HG03439 (cell line): Measurements from ENCODE around the gene LIPK.
"Not testable (repeated sequence)": the region's sequence is repeated elsewhere in the genome, so short reads cannot be mapped to it uniquely, and the experiment has no call there.

Experiments
- ATAC-seq: cut with Tn5 transposase; IDR thresholded peaks from one replicate; pipeline ENCODE4 v1.9.1; 2021; ENCODE audit warnings: mild to moderate bottlenecking, moderate library complexity; ENCODE audit not compliant: unreplicated experiment

Gene LIPK

DNA sequence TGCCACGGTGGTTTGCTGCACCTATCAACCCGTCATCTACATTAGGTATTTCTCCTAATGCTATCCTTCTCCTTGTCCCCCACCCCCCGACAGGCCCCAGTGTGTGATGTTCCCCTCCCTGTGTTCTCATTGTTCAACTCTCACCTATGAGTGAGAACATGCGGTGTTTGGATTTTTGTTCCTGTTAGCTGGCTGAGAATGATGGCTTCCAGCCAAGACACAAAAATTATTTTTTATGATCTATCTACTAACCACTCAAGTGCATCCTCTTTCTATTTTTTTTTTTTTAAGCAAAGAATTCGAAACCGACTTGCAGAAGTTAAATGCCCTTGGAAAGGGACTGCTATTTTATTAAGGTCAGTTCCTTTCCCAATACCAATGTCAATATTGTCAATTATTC lies 3.3 kb downstream of the LIPK start:
- ATAC-seq = not testable (repeated sequence)

DNA sequence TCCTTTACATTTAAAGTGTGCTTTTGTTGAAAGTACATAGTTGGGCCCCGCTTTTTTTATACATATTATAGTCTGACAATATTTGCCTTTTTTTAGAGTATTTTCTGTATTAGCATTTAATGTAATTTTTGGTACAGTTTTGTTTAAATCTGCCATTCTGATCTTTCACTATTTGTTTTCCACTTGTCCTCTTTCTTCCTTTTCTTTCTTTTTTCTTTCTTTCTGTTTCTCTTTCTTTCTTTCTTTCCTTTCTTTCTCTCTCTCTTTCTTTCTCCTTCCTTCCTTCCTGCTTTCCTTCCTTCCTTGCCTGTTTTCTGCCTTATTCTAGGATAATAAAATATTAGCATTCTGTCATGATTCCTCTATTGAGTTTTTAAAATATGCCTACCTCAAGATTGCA lies 9.5 kb downstream of the LIPK start:
- no peak for ATAC-seq

DNA sequence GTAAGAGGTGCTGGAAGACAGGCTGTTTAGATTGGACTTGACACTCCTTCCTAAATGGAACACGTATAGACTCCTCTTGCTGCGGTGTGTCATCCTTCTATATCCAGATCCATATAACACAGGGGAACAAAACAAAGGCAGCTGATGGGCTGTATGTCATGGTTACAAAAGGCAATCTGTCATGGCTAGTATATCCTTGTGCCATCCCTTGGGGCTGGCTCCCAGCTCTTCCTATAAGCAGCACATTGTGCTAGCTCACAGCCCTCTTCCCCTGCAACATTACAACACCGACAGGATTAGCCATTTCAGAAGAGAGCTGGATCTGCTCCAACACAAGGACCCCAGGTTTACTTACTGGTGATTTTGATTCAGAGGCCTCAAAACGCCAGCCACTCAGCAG lies 15.3 kb downstream of the LIPK start:
- no peak for ATAC-seq

- ATAC-seq = no peak
Observed at GRCh38 chr10:88725798-88726197, 19.7 kb downstream of the LIPK start.

GRCh38 chr10:88728107-88728763 lies 22.2 kb downstream of the LIPK start:
- no peak for ATAC-seq

- ATAC-seq = no peak
Observed at GRCh38 chr10:88730864-88731263, 24.8 kb downstream of the LIPK start.

DNA sequence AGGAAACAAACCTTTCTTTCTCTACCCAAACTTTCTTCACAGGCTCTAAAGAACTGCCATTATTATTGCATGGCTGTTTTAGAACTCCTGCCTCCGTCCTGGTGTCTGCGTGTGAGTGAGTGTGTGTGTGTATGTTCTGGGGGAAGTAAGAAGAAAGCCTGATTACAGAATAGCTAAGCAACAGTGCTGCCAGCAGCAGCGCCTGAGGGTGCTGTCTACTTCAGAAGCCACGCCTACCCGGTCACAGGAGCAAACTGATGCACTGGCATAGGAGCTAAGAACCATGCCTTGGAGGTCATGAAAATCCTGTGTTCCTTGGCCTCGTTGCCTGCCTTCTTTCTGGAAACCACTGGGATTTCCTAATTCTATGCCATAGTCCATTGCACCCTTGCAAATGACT lies 25.2 kb downstream of the LIPK start:
- no peak for ATAC-seq

- no peak for ATAC-seq
Observed at GRCh38 chr10:88733215-88733614, 27.2 kb downstream of the LIPK start.

- ATAC-seq = no peak
Observed at GRCh38 chr10:88735661-88736060, 29.6 kb downstream of the LIPK start.

DNA sequence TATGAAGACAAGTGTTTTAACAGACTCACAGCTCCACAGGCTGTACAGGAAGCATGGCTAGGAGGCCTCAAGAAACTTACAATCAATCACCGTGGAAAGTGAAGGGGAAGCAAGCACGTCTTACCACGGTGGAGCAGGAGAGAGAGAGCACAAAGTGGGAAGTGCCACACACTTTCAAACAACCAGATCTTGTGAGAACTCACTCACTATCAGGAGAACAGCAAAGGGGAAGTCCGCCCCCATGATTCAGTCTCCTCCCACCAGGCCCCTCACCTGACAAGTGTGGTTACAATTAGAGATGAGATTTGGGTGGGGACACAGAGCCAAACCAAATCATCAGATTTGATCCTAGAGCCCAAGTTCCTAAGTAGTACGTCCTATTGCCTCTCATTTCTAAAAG lies 35.9 kb downstream of the LIPK start:
- not testable (repeated sequence) for ATAC-seq

DNA sequence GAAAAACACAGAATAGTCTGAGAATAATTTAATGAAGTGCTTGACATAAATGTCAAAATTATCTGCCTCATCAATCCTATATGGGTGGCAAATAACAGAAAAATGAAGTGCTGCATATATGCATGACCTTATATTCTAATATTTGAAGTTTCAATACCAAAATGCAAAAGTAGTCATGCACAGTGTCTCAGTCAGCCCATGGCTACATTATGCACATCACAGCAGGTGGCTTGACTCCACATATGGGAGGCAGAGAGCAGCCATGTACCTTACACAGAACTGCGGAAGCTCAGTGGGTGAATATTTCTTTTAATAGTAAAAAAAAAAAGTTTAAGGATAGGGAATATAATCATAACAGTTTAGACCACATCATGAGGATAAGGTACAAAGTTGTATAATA lies 36.4 kb downstream of the LIPK start:
- no peak for ATAC-seq

GRCh38 chr10:88744002-88744401 lies 38.0 kb downstream of the LIPK start:
- no peak for ATAC-seq

DNA sequence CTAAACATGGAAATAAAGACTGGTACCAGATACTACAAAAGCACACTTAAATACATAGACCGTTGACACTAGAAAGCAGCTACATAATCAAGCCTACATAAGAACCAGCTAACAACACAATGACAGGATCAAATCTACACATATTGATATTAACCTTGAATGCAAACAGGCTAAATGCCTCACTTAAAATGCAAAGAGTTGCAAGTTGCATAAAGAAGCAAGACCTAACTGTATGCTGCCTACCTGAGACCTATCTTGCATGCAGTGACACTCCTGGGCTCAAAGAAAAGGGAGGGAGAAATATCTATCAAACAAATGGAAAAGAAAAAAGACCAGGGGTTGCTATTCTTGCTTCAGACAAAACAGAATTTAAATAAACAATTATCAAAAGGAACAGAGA lies 39.6 kb downstream of the LIPK start:
- no peak for ATAC-seq

- ATAC-seq = no peak
Observed at GRCh38 chr10:88754287-88754686, 48.2 kb downstream of the LIPK start.

GRCh38 chr10:88755753-88756152 lies 49.7 kb downstream of the LIPK start:
- ATAC-seq = peak; percentile 70

DNA sequence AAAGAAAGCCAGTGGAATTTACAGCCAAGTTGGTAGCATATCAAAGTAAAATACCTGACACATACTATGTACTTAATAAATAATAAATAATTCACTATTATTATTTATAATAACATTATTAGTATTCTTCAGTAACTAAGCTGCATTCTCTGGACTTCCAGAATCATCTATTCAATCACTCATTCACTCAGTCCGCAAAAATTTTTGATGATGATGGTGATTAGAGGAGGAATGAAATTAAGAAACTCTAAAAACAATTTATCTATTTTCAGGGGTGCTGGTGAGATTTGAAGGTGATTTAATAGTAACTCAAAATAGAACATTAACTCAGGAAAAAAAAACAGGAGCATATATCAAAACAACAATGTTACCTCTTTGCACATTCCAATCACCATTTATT lies 50.6 kb downstream of the LIPK start:
- no peak for ATAC-seq

- no peak for ATAC-seq
Observed at GRCh38 chr10:88759366-88760101, 53.5 kb downstream of the LIPK start, which contains the start of gene LIPN. TSS of gene LIPN (plus strand) at chr10:88760020. CDS start at chr10:88761406, 1,386 bp downstream.

DNA sequence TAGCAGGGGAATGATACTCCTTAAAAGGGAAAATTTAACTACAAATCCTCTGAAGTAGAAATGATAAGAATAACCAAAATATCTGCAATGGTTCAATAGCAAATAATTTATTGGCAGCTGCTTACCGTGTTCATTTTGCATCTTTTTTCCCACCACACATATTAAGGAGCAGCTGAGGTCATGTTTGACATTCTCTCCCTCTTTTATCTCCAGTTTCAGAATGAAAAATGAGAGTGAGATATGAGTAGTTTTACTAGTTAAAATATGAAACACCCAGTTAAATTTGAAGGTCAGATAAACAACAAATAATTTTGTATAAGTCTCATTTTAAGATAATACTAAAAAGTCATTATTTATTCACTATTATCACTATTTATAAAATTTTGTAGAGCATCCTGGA lies 56.9 kb downstream of the LIPK start:
- ATAC-seq = no peak

- ATAC-seq = no peak
Observed at GRCh38 chr10:88763441-88763840, 57.4 kb downstream of the LIPK start.

- no peak for ATAC-seq
Observed at GRCh38 chr10:88764110-88764509, 58.1 kb downstream of the LIPK start.

- no peak for ATAC-seq
Observed at GRCh38 chr10:88765816-88766215, 59.8 kb downstream of the LIPK start.

DNA sequence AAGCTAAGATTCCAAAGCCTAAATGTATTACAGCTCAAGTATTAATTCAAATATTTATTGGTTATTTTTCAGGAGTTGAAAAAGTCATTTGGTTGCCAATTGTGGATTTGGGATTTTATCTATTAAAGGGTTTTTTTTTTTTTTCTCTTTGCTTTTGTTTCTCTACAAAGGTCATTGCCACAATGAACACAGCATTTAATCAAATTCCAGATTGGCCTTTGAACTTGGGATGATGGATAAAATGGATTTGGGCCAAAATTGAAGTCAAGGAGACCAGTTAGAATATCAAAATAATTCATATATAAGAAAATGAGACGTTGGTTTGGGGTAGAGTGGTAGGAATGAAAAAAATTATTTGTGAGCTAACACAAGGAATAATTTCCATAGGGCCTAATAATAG lies 63.3 kb downstream of the LIPK start:
- no peak for ATAC-seq

DNA sequence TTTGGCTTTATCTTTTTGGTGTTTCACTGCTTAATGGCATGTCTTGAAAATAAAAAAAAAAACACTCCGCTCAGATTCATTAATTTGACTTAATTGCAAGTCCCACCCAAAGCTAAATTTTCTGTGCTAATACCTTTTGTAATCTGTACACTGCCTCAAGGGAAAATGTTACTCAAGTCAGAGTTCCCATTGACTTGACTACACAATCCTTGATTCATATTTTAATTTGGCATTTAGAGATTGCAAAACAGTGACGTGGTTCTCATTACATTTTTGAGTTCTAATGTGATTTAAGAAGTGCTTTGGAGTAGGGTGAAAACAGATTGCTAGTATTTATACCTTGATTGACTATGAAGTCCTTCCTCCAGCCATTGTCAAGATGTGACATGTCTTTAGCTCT lies 75.2 kb downstream of the LIPK start:
- no peak for ATAC-seq
